GM21526 (cell line): ENCODE measurements around the gene TCEANC.

ENCODE experiments used
- ATAC-seq: cut with Tn5 transposase; IDR thresholded peaks from one replicate; pipeline ENCODE4 v1.9.1; 2021; ENCODE audit warnings: moderate library complexity; ENCODE audit not compliant: unreplicated experiment, low FRiP score

Gene TCEANC

DNA sequence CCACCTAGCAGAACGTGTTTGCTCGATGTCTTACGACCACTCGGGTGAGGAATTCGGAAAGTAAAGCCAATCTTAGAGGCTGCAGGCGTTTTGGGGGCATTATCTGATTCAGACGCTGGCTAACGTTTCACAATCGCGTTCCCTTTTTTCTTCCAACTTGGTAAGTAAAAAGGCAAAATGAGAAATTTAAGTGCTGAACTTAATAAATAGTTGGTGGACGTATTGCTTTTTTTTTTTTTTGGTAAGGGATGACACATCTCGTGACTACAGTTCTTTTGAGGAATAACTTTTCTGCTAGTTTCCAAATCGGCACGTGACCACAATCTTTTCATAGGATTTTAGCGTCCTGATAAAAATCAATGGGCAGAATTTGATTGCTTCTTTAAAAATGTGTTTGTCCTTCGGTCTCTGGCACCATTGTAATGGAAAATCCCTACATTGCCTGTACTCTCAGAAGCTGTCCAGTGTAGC is 36.8 kb downstream of the TCEANC start:
- ATAC-seq = no peak

- no peak for ATAC-seq
Observed at GRCh38 chrX:13690836-13691235, 37.9 kb downstream of the TCEANC start.

GRCh38 chrX:13691841-13692371 is 39.0 kb downstream of the TCEANC start:
- no peak for ATAC-seq

DNA sequence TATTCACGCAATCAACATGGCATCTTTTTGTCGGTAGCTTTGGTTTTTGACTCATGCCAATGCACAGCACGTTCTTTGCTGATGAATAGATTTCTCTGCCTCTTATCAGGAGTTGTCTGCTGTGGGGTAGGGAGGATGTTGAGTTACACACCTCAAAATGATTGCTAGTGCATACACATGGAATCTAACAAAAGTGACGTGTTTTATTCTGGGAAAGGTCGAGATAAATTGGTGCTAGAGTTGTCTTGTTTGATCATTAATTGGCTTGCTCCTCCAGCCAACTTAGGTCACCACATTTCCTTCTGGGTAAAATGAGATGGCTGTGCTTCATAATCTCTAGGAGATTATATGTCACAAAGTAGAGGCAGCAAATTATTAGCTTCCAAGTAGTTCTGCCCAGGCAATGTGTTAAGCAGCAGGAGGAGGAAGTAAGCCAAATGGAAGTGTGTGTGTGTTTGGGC is 39.9 kb downstream of the TCEANC start:
- ATAC-seq = no peak

GRCh38 chrX:13693341-13693961 is 40.5 kb downstream of the TCEANC start:
- ATAC-seq = no peak

- no peak for ATAC-seq
Observed at GRCh38 chrX:13694359-13694758, 41.4 kb downstream of the TCEANC start.

DNA sequence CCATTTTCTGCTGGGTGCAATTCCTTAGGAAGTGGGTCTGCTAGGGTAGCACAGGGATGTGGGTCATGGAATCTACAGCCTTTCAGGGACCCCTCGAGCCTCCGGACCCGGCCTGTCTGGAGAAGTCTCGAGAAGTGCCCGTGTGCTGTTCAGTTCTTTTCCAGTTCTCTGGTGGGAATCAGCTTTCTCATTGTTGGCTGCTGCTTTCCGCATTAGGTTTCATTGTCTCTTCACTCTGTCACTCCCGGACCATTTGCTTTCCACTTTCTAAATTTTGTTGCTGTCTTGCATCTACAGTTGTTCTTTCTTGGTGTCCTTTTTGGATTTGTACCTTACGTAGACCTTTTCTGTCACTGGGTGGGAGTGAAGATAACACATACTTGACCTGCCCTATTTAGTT is 42.0 kb downstream of the TCEANC start:
- ATAC-seq = no peak

DNA sequence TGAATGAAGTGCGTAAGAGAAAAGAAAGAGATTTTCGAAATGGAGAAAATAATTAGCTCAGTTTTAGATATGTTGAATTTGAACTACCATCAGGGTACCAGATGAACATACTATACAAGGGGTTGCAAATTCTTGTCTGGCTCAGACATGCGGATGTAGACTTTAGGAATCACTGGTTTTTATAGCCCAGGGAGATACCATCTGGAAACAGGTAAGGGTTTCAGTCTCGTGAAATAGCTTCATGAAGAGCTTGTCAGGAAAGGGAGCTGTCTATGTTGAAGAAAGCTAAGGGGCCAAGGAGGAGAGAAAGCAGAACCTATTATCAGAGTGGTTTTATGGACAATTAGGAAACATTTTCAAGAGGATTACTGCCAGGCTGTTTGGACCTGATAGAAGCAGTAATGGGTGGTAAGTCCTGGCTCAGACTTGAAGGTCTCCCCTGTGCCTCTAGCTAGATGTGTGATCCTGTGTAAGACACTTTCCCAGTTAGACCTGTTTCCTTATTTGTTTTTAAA is 42.7 kb downstream of the TCEANC start:
- ATAC-seq = no peak

DNA sequence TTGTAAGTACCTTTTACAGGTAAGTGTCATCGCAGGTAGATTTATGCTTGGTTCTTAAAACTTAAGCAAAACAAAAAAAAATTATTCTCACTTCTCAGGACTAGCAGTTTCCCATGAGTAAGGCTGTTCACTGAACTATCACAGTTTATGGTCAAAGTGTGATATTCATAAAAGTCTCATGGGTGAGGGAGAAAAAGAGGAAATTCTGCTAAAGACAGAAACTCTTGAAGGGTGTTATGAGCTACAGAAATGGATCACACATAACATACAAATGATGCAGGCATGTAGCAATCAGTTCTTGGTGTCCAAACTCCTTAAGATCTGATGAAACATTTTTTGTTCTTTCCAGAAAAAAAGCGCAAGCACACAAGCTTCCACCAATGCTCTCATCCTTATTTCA is 44.5 kb downstream of the TCEANC start:
- peak; percentile 43 for ATAC-seq

DNA sequence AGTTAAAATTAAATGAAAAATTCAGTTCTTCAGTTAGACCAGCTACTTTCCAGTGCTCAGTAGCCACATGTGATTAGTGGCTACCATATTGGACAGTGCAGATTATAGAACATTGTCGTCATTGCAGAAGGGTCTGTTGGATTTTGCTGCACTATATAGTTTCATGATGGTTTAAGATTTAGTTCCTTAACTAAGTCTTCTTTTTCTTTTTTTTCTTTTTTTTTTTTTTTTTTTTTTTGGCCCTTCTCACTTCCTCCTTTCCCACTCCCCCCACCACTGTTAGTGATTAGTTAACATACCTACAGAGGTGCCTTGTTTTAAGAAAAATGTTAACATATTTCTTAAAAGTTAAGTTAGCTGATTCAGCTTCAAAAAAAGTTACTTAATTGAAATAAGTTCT is 45.0 kb downstream of the TCEANC start:
- no peak for ATAC-seq

DNA sequence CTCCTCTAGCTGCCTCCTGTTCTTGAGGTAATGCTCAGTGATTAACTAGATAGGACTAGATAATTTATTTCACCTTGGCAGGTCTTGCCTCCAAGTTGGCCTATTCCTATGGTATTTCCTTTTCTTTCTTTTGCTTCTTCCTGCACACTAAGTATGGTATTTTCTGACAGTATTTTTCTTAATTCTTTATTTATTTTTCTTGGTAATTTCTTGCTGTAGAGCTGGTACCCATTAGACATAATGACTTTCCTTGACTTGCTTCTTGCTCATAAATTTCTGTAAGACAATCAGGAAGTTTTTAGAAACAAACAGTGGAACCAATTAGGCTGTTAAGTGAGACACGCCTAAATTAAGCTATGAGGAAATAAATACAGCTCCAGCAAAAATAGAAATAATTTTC is 45.5 kb downstream of the TCEANC start:
- ATAC-seq = no peak

- no peak for ATAC-seq
Observed at GRCh38 chrX:13699183-13699826, 46.4 kb downstream of the TCEANC start.

GRCh38 chrX:13700380-13700779 is 47.4 kb downstream of the TCEANC start:
- ATAC-seq = no peak

- no peak for ATAC-seq
Observed at GRCh38 chrX:13702111-13702789, 49.3 kb downstream of the TCEANC start.

- ATAC-seq = no peak
Observed at GRCh38 chrX:13703135-13703534, 50.2 kb downstream of the TCEANC start.

- no peak for ATAC-seq
Observed at GRCh38 chrX:13703589-13703988, 50.6 kb downstream of the TCEANC start.

DNA sequence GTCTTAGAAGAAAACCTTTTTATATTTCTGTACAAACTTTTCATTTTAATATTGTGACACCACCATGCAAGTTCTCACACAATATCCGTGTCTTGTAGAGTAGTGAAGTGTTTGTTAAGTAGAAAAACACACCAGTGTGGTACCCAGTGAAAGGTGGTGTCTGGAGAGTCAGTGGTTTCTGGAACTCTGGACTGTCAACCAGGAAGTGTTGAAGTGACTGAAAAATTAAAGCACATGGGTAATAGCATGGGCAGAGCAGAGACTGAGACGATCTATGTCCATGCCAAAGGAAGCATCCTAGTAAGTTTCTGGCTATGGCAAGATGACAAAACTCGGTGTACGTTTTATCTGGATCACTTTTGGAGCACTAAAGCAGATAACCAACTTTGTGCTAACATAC is 58.2 kb downstream of the TCEANC start:
- ATAC-seq = no peak
